RWPE1 (cell line): ENCODE results near the gene NPL.

Experiments used
- CTCF ChIA-PET: fragments of 350-600 bp; sonication (Branson Sonifier 250); formaldehyde crosslinking; extraction: SDS; loops from one replicate; lab custom pipeline; 2021; lab: Yijun Ruan, JAX
- POLR2A ChIA-PET: fragments of 400-600 bp; formaldehyde crosslinking; extraction: SDS; loops from one replicate; lab custom pipeline; 2020; ENCODE audit warnings: antibody characterized with exemption; ENCODE audit not compliant: low non-redundant PET; lab: Yijun Ruan, JAX
- DNase-seq: peaks from one replicate; pipeline ENCODE4 v3.0.0; 2012; ENCODE audit warnings: low spot score
- H3K27ac ChIP-seq: fragments of 450-650 bp; 2 replicates; pipeline ENCODE4 v1.5.1; 2017
- CTCF ChIP-seq: fragments of 450-650 bp; conservative IDR thresholded peaks from 2 replicates; pipeline ENCODE4 v1.5.1; 2017; ENCODE audit warnings: low read depth, mild to moderate bottlenecking

The NPL gene

GRCh38 chr1:182809414-182809957, 19.9 kb downstream of the NPL start:
- no peak for DNase-seq
- ChIA-PET CTCF (interaction anchor here (0.6 to 0.7 kb wide), 2 partner anchors 175 to 725 kb away, joined by 3 to 4 read pairs; no protein-coding TSS in a partner anchor), POLR2A (no interaction called here)
- no peak overlapping the region for H3K27ac ChIP-seq
- TF ChIP-seq CTCF = no peak

- H3K27ac ChIP-seq = no peak overlapping the region
- CTCF ChIA-PET = interaction anchor here (0.7 to 1.2 kb wide), 3 partner anchors 11 to 1769 kb away, joined by 3 to 7 read pairs (median 6); no protein-coding TSS in a partner anchor
- no peak for DNase-seq
- TF ChIP-seq CTCF = no peak
- POLR2A ChIA-PET = no interaction called here
Observed at GRCh38 chr1:182811975-182812722, 22.6 kb downstream of the NPL start.

- DNase-seq = no peak
- ChIA-PET POLR2A (no interaction called here), CTCF (no interaction called here)
- no peak overlapping the region for H3K27ac ChIP-seq
- no peak for TF ChIP-seq CTCF
Observed at GRCh38 chr1:182816863-182817262, 27.3 kb downstream of the NPL start.

GRCh38 chr1:182817802-182818201, 28.2 kb downstream of the NPL start:
- TF ChIP-seq CTCF = no peak
- POLR2A ChIA-PET = no interaction called here
- CTCF ChIA-PET = interaction anchor here (0.7 kb wide), 1 partner anchor 605 kb away, joined by 3 read pairs; no protein-coding TSS in a partner anchor
- DNase-seq = no peak
- no peak overlapping the region for H3K27ac ChIP-seq

GRCh38 chr1:182823220-182823619, 33.6 kb downstream of the NPL start:
- ChIA-PET CTCF (interaction anchor here (1.0 to 1.7 kb wide), 2 partner anchors 11 to 38 kb away, joined by 3 to 7 read pairs; no protein-coding TSS in a partner anchor), POLR2A (no interaction called here)
- no peak overlapping the region for H3K27ac ChIP-seq
- no peak for DNase-seq
- TF ChIP-seq CTCF = no peak

- DNase-seq = no peak
- CTCF ChIA-PET = interaction anchor here (0.6 kb wide), 1 partner anchor 349 kb away, joined by 3 read pairs; no protein-coding TSS in a partner anchor
- no peak for TF ChIP-seq CTCF
- POLR2A ChIA-PET = no interaction called here
- H3K27ac ChIP-seq = no peak overlapping the region
Observed at GRCh38 chr1:182826892-182827291, 37.3 kb downstream of the NPL start.
